Body of pancreas (tissue), 4 donors: ENCODE data around the gene GIPC2.

ENCODE experiments used
- POLR2A ChIP-seq, 3 donors: fragments of 450-650 bp; IDR thresholded peaks; one replicate each; pipeline ENCODE4 v1.6.1; 2016; ENCODE audit warnings: antibody characterized with exemption in 3 of 3, mild to moderate bottlenecking in 2 of 3
- TF ChIP-seq, protein P1 (sequence below), 7 experiments: fragments of 450-650 bp in 4 of 7; fragments of 200-600 bp in 3 of 7; sonication (generic) in 3 of 7; IDR thresholded peaks; one replicate each; pipeline ENCODE4 v1.5.1; 2016 to 2019; ENCODE audit warnings: antibody characterized with exemption in 7 of 7

DNA sequence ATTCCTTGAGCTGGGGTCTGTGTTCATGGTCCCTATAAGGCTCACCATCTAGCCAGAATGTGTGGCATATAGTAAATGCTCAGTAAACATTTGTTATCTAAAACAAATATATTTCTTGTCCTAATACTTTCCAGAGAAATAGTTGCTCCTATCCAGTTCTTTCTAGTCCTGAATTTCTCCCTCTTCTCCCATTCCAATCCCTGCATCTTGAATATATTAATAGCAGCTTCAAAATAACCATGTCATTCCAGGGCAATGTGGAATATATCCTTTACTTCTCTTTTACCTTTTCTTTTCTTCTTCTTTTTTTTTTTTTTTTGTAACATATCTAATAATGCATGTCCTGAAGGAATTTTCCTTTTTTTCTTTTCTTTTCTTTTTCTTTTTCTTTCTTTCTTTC lies 30.6 kb upstream of the GIPC2 start:
- TF ChIP-seq, protein P1, sequence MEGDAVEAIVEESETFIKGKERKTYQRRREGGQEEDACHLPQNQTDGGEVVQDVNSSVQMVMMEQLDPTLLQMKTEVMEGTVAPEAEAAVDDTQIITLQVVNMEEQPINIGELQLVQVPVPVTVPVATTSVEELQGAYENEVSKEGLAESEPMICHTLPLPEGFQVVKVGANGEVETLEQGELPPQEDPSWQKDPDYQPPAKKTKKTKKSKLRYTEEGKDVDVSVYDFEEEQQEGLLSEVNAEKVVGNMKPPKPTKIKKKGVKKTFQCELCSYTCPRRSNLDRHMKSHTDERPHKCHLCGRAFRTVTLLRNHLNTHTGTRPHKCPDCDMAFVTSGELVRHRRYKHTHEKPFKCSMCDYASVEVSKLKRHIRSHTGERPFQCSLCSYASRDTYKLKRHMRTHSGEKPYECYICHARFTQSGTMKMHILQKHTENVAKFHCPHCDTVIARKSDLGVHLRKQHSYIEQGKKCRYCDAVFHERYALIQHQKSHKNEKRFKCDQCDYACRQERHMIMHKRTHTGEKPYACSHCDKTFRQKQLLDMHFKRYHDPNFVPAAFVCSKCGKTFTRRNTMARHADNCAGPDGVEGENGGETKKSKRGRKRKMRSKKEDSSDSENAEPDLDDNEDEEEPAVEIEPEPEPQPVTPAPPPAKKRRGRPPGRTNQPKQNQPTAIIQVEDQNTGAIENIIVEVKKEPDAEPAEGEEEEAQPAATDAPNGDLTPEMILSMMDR (IDR thresholded peaks at IDR 0.05) = no peak
- TF ChIP-seq POLR2A (IDR thresholded peaks at IDR 0.05) = no peak
